SKM-1 (cell line): Measurements from ENCODE around the gene ANXA8.
"Not testable (repeated sequence)": the region's sequence is repeated elsewhere in the genome, so short reads cannot be mapped to it uniquely, and the experiment has no call there.

Source experiments
- DNase-seq: peaks from one replicate; lab custom pipeline; 2025; ENCODE audit not compliant: unreplicated experiment; lab: John Stamatoyannopoulos, UW

ANXA8 gene

DNA sequence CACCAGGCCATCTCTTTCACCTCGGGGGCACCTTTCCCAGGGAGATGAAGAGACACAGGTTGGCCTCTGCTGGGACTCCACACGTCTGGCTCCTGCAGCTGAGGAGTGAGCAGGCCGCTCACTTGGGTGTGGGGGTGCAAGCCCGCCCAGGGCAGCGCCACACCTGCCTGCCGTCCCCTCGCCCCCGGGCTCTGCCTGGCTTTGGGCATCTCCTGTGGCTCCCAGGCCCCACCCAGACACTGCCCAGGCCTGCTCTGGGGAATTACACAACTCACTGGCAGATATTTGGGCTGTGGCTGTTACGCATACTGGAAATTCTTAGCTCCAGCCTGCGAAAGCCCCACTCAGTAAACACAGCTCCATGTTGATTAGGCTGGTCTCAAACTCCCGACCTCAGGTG lies at the start of gene ANXA8:
Gene ANXA8 (minus strand): TSS at position 193 of the 400 bp plus-strand sequence. CDS start 182 bp downstream, at position 11.
- DNase-seq = not testable (repeated sequence)

DNA sequence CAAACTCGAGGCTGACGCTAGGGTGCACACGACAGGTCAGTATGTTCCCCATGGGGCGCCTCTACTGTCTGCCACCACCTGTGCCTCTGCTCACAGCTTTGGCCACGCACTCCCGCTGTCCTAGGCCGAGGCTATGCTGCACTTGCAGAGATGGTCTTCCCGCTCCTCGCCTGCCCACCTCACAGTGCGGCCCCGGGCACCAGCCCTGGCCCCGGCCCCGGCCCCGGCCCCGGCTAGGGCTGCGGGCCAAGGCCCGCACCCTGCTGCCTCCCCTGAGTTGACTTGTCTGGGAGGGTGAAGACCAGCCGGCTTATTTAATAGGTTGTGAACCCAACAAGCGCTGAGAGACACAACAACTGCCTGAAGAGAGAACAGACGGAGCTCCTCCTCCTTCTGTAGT lies 39.6 kb upstream of the ANXA8 start, which contains the start of gene AGAP9:
Gene AGAP9 (minus strand): TSS at position 164 of the 400 bp plus-strand sequence. CDS start 112 bp downstream, at position 52.
- DNase-seq = not testable (repeated sequence)

DNA sequence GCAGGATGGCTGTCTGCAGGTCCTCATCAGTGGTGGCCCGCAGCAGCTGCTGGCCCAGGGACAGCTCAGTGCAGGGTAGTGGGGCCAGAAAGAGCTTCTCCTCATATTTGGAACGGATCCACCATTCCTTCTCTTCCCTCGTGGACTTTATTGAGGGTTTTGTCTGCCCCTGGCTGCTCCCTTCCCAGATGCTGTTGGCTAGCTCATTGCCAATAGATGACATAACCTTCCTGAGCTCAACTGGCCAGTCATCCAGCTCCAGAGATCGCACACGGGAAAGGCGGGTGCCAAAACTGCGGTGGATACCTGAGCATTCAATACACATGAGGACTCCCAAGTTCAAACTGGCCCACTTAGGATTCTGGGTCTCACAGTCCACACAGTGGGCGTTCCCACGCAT lies 18.4 kb upstream of the ANXA8 start:
- not testable (repeated sequence) for DNase-seq

DNA sequence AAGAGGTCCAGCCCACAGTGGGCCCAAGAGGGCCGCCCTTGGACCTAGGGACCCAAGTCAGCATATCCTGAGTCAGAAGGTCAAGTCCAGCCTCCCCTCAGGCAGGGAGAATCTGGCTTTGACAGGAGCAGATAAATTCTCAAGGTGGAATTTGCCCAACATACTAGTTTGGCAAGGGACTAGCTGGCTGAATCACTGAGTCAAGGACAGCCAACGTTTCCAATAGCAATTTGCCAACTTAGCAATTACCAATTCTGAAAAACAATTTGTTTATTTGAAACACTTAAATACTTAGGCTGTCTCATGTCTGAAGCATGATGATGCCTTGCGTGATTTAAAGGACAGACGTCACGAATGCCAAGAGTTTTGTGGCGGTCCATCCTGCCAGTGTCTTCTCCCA lies 10.3 kb upstream of the ANXA8 start:
- not testable (repeated sequence) for DNase-seq

DNA sequence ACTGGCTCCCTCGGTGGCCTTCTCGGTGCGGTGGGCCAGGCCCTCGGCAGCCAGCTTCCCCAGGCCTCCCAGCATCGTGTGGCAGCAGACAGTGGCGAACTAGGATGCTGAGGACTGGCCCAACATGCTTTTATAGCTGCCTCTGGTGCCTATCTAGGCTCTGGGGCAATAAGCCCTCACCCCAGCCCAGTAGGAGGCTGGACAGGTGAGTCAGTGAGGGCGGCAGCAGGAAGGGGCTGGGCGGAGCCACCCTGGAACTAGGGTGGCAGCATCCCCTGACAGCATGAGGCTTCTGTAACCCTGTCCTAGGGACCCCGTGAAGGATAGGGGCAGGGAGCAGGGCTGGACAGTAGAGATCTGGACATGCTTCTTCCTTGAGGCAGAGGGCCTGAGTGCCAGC lies 7.7 kb upstream of the ANXA8 start, which contains the start of gene FAM25G:
Gene FAM25G (minus strand): TSS at position 101 of the 400 bp plus-strand sequence. CDS start 26 bp downstream, at position 75.
- not testable (repeated sequence) for DNase-seq

DNA sequence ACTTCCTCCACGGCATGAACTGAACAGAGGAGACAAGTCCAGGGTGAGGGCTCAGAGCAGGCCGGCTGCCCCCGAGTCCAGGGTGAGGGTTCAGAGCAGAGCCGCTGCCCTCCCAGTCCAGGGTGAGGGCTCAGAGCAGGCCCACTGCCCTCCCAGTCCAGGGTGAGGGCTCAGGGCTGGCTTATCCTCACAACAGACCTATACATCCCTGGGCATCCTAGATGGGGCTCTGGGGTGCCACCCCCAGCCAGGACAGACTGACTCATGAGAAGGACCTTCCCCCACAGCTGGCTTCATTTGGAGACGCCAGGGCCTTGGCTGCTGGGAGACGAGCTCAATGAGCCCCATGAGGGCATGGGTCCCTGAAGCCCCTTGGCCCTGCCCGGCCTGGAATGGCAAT lies 5.7 kb upstream of the ANXA8 start:
- not testable (repeated sequence) for DNase-seq

DNA sequence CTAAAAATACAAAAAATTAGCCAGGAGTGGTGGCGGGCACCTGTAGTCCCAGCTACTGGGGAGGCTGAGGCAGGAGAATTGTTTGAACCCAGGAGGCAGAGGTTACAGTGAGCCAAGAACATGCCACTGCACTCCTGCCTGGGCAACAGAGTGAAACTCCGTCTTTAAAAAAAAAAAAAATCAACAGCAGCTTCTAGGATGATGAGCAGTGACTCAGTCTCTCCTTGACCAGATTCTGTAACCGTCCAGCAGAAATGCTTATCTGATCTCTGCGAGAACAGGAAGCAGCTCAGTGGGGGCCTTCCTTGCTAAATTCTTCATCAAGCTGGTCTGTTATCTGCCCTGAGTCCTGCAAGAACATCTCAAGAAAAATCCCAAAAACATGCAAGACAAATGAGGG lies 2.0 kb upstream of the ANXA8 start:
- not testable (repeated sequence) for DNase-seq

- not testable (repeated sequence) for DNase-seq
Observed at GRCh38 chr10:47484786-47485185, 871 bp upstream of the ANXA8 start.

GRCh38 chr10:47482367-47482766 lies 1.5 kb downstream of the ANXA8 start:
- not testable (repeated sequence) for DNase-seq

DNA sequence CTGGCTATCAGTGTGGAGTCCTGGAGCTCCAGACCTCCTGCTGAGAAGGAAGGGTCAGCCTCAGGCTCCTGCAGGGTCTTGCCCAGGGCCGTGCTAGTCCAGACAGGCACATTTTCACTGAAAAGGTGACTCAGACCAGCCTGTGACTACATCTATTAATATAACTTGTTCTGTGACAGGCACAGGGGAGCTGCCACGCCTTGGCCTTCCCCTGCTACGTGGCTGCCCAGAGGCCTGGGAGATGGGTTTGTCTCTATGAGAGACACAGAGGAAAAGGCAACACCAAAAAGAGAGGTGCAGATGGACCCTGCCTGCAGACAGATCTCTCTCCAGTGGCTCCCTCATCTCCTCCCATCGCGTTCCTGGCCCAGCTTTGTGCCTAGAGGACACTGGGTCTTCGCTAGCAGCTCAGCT lies 2.1 kb downstream of the ANXA8 start:
- not testable (repeated sequence) for DNase-seq

DNA sequence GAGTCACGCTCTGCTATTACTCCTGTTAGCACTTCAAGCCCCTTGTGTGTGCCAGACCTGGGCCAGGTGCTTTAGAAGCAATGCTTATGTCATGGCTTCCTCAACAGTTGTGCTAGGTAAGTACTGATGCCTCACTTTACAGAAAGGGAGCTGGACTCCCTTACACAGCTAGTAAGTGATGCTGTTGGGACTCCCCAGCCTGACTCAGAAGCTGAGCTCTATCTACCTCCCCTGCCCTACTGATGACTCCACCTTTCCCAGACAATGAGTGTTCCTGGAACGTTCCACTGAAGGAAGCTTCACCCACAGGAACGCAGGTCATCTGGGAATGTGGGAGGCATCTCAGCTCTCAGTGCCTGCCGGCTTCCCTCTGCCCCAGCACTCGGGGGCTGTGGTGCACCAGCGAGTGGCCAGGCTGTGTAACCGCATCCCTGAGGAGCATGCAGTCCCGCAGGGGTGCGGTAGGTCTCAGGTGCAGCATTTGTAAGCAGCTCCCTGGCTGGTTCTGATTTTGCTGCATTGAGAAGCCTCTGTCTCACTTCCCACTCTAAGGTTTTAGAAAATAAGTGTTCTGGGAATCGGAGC lies 2.6 kb downstream of the ANXA8 start:
- DNase-seq = not testable (repeated sequence)

GRCh38 chr10:47480133-47480532 lies 3.8 kb downstream of the ANXA8 start:
- not testable (repeated sequence) for DNase-seq

GRCh38 chr10:47478114-47478513 lies 5.8 kb downstream of the ANXA8 start:
- not testable (repeated sequence) for DNase-seq

DNA sequence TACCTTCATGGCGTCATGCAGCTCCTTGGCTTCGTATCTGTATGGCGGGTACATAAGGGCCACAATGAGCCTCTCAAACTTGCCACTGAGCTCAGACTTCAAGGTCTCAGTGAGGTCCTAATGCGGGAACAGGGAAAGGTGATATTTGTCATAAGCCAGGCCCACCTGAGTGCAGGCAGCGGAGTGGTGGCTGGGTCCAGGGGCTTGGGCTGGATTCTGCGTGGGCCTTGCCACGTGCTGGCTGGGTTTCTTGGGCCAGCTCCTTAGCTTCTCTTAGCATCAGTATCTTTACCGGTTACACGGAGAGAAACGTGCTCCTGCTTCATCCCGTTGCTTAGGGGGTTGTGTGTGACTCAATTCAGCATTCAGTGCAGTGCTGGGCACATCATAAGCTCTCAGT lies 6.8 kb downstream of the ANXA8 start:
- not testable (repeated sequence) for DNase-seq

DNA sequence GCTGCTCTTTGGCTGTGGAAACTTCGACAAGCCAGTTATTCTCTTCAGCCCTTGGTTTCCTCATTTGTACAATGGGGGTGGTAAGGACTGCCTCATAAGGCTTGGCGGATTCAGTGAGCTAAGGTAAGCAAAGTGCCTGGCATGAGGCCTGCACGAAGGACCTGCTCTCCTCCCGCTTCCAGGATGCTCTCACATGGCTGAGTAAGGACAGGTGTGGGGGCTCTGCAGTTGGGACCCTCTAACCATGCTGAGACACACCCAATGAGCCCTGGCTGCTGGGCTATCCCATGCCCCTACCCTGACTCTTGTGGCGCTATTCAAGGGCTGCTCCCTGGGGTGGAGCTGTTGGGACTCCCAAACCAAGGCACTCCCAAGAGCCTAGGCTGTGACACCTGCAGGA lies 8.8 kb downstream of the ANXA8 start:
- not testable (repeated sequence) for DNase-seq

DNA sequence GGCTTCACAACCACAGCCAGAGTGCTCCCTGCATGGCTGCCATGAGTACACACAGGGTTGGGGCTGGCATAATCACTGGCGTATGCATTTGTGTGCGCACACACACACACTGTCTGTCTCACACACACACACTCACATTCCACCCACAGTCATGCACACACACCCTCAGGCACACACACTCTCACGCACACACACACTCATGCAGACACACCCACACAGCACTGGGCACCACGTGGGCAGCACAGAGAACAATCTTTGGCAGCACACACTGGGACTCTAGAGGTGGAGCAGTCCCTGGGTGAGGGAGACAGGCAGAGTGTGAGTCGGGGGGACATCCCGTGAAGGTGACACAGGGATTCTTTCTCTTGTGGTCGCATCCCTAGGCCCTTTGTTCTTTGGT lies 10.4 kb downstream of the ANXA8 start:
- not testable (repeated sequence) for DNase-seq

GRCh38 chr10:47472647-47473046 lies 11.3 kb downstream of the ANXA8 start:
- not testable (repeated sequence) for DNase-seq

DNA sequence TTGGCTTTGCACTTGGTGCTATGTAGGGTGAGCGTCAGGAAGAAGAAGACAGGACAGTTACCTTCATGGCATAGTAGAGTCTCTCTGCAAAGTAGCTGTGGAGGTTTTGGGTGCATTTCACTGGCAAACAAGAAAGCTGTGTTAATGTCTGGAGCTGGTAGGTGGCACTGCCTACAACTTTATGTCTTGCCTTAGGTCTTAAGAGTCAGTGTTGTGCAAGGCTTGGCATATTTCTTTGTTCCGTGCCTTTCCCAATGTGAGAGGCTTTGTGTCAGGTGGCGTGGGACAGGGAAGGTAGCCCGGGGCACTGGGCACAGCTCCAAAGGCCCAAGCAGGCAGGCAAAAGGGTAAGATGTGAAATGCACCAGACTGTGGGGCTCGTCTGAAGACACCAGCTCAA lies 11.8 kb downstream of the ANXA8 start:
- not testable (repeated sequence) for DNase-seq

DNA sequence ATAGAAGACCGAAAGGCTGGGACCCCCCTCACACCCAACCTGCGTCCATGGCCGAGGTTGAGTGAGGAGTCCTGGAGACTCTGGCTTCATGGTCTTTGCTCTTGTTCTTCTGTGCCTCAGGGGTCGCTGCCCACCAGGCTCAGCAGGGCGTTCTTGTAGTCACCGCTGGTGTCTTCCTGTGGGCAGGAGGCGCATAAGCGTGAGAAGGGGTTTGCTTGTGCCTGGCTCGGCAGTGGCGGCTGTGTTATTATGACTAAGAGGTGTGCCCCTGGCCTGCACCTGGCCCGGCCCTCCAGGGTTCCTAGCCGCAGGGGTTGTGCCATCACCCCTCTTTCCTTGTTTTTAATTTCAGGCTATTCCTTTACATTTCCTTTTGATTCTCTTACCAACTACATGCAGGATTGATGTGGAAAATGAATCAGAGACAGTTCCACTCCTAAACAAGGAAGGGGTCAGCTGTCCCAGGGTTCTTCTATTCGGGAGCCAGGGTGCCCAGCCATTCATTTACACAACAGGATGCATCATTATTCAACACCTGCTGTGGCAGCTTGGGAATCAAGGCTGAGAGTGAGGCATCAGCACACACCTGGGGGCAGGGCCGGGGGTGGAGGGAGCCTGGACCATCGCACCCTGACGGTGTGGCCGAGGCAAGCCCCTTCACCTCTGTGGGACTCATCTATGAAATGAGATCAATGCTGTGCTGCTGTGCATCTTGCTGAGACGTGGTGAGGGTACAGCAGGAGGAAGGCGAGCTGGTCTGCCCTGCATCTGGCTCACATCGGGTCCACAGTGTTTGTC lies 15.0 kb downstream of the ANXA8 start:
- DNase-seq = not testable (repeated sequence)

GRCh38 chr10:47467957-47468356 lies 16.0 kb downstream of the ANXA8 start:
- DNase-seq = not testable (repeated sequence)

- DNase-seq = not testable (repeated sequence)
Observed at GRCh38 chr10:47467458-47467857, 16.5 kb downstream of the ANXA8 start.
